GM19023 (cell line): ENCODE results near the gene LRMDA.

ENCODE experiments used
- ATAC-seq: cut with Tn5 transposase; IDR thresholded peaks from one replicate; pipeline ENCODE4 v1.9.1; 2021; ENCODE audit warnings: mild to moderate bottlenecking, moderate library complexity; ENCODE audit not compliant: unreplicated experiment

Gene LRMDA

GRCh38 chr10:76302481-76302880 is 871.1 kb downstream of the LRMDA start:
- ATAC-seq: no peak

GRCh38 chr10:76302961-76303630 is 871.7 kb downstream of the LRMDA start:
- no peak for ATAC-seq

GRCh38 chr10:76303682-76304316 is 872.4 kb downstream of the LRMDA start:
- ATAC-seq: peak; percentile 65

DNA sequence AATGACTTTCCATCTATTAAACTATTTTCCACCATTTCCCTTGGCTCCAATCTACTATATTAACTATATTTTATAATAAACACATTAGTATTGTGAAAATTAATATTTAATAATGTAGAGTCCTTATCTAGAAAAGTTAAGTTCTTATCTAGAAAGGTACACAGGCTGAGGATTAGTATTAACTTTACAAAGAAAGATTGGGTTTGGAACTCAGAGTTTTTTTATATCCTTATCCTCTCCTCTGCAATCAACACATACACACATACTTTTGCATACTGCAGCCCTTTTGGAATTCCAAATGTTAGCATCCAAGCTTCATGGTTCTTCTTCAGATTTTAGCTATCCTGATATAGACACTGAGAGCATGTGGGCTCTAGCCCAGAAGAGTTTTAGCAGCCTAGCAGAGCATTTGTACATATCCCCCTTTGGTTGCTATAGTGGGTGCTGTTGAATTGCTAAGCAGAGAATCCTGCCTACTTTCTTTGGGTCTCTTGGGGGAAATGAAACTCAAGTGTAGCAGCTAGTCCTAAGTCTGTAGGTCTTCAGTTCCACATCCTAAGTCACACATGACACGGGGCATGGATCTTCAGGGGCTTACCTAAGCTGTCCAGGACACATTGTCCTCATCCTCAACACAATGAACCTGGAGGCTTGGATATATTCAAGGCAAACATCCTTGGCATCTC is 874.6 kb downstream of the LRMDA start:
- ATAC-seq: no peak

GRCh38 chr10:76306856-76307255 is 875.4 kb downstream of the LRMDA start:
- no peak for ATAC-seq

DNA sequence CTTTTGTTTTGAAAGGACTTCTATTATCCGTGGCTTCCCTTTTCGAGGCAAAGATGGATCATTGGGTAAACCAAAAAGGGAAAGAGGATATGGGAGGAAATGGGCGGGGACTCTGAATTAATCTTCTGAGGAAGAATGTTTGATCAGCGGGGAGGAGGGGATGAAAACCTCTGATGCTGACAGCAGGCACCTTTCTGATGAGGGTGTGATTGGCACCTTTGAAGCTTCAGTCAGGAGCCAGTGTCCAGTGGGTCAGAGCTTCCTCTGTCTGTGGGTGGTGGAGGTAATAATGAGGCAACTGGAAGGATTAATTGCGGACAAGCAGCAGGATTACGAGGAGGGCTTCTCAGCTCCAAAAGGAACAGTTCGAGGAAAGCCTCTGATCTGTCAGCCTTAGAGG is 877.6 kb downstream of the LRMDA start:
- no peak for ATAC-seq

DNA sequence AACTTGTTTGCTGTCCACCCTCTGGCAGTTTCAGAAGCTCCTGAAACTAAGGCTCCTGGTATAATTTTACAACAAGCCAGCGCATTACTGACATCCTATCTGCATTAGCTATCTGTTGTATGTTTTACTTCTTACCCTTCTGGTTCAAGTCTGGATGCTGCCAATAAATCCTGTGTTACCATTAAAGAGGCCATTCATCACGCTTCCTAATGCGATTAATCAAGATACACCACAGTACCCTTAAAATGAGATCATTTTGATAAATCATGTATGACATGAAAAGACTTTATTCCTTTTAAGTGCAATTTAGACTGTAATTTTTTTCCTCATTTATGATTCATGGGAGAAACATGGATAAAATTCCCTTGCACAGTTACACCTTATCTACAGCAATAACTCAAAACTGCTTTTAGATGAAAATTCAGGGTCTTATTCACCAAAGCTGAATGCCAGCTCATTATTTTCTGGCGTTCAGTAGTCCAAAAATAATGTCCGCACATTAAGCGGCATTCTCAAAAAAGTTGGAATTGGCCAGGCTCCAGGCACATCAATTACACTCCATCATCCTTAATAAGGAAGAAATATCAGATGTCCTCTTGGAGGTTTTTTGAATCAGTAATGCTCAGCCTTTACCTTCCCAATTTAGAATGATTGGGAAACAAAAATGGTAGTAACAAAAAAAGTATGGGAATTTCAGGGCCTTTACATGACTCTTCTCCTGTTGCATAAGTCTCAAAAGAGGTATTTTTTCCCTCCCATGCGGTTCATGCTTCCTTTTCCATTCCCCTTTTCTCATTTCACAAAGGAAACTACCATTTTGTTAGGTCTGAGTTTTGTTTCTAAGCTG is 878.5 kb downstream of the LRMDA start:
- no peak for ATAC-seq

- no peak for ATAC-seq
These were observed 879.2 kb downstream of the LRMDA start for GRCh38 chr10:76310588-76311080.

DNA sequence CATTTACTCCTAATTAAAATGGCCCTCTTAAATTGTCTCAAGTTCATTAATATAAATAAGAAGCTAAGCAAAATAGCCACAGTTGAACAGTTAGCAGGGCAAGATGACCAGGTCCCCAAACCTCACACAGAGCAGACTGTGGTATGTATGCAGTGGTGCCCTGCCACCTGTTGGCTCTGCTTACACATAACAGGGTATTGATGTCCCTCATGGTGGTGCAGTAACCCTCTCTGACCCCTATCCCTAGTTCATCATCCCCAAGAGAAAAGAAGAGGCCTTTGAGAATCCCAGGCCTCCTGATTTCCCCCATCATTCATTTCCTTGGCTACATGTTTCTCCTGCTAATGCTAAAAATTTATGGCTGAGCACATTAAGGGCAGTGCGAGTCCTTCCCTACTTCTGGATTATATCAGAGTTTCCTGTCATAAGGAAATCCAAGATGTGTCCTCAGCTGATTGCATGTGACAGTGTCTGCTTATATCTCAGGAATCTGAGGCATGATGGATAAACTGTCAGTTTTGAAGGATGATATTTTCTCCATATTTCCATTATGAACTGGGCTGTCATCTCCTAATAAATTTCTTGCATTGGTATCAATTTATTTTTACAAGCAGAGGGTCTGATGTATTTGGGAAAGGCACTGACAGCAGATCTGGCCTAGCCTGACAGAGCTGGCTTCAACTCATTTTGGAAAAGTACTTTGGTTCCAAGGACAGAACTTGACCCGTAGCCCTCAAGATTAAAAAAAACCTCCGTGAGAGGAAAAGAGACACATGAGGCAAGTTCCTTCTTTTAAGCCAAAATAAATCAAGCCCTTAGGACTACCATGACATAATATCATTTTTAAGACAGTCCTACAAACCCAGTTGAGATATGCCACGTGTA is 880.6 kb downstream of the LRMDA start:
- peak; percentile 50 for ATAC-seq

- ATAC-seq: no peak
These were observed 883.8 kb downstream of the LRMDA start for GRCh38 chr10:76315240-76315639.

DNA sequence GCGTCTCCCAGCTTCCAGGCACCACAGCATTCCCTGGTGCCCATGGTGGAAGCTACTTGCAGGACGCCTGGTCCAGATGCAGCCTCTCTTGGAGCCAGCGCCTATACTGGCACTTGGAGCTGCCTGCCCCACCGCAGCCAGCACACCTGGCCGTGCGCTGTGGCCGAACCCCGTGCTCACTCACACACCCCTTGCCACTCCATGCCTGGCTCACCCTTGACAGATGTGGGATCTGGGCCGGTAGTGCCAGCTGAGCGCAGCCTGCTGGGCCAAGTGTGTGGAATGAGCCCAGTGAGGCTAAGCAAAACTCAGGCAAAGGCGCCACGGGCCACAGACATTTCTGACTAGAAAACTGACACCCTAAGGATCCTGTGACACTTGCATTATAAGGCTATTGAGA is 884.8 kb downstream of the LRMDA start:
- ATAC-seq: no peak

- ATAC-seq: no peak
These were observed 885.7 kb downstream of the LRMDA start for GRCh38 chr10:76317078-76317477.

GRCh38 chr10:76318211-76318610 is 886.8 kb downstream of the LRMDA start:
- ATAC-seq: no peak

- ATAC-seq: no peak
These were observed 888.2 kb downstream of the LRMDA start for GRCh38 chr10:76319661-76320060.

- no peak for ATAC-seq
These were observed 892.9 kb downstream of the LRMDA start for GRCh38 chr10:76324283-76324682.

DNA sequence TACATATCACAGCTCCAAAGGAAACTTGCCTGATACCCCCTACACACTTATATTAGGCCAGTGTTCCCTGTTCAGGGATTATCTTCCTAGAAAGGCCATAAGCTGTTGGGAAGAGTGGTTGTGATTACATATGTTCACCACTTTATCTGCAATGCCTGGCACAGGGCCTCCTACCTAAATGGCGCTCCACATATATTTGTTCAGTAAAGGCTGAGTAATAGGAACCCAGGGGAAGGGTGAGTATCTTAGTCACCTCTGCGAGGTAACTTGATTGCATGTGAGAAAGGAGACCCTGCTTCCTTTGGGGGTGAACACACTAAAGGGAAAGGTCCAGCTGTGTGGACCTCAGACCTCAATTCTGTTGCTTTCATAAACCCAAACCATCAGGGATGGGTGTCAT is 896.0 kb downstream of the LRMDA start:
- no peak for ATAC-seq

DNA sequence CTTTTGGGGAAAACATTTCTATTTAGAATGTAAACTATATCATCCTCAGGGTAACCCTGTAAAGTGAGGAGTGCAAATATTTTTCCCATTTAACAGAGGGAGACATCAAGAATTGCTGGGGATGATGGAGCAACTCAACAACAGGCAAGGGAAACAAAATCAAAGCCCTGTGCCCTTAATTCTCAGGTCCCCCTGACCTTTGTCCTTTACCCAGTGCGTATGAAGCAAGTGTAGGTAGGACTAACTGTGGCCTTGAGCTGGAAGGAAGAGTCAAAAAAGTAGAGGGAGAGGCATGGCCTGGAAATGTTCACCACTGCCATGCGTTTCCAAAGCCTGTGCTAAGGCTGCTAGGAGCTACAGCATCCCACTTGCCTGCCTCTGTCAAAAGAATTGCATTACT is 896.9 kb downstream of the LRMDA start:
- ATAC-seq: no peak

DNA sequence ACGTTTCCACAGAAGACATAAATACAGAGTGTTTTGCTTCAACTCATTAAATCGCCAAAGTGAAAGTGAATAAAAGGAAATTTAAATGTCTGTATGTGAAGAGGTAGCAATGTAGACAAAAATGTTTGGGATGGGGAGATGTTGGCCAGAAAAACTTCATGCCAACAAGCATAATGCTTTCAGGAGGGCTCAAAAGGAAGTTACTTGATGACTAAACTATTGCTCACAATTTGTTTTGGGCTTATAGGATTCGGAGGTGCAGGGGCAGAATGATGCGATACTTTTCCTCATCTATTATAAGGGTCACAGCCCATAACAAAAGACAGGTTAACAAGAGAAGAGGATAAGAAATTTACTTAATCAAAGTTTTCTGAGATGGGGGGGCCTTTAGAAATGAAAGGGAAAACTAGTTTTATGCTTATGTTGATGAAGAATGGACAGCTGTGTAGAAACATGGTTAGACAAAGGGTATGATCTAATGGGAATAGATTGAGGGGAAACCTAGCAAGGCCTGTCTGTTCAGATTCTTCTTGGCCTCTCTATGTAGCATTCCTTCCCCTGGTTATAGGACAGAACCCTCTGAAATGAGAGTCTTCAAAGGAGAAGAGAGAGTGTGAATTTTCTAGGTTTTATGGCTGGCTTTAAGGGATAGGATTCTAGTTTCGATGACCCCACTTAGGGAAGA is 898.6 kb downstream of the LRMDA start:
- no peak for ATAC-seq

DNA sequence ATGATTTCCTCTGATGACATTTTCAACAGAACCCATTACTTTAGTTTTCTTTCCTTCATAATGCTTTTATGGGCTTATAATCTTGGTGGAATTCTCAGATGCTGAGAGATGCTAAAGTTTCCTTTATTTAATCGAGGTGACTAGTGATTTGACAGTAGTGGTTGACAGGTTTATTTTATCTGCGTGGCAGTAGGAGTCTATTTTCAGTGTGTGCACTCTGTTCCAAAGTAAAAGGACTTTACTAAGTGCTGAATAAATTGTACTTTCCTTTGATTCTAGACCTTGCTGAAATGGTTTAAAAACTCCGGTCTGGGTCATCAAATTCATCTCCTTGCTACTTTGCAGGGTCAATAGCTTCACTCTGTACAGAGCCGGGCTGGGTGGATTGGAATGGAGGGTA is 900.3 kb downstream of the LRMDA start:
- ATAC-seq: no peak

GRCh38 chr10:76333326-76333725 is 901.9 kb downstream of the LRMDA start:
- no peak for ATAC-seq
